NOMO-1 (cell line): ENCODE data around the gene DENND4A.
A peak's percentile ranks its signal among the peaks of the same experiment; 100 is the strongest.
"Not testable (repeated sequence)": the region's sequence is repeated elsewhere in the genome, so short reads cannot be mapped to it uniquely, and the experiment has no call there.

Experiments used
- DNase-seq, 2 experiments: peaks; one replicate each; lab custom pipeline; 2025; ENCODE audit not compliant: unreplicated experiment in 2 of 2; lab: John Stamatoyannopoulos, UW

The DENND4A gene

GRCh38 chr15:65819563-65819960 is 27.5 kb upstream of the DENND4A start:
- DNase-seq, result no peak

GRCh38 chr15:65818927-65819562 is 27.0 kb upstream of the DENND4A start:
- DNase-seq, result peak; percentile 53 to 98

GRCh38 chr15:65816441-65816840 is 24.3 kb upstream of the DENND4A start:
- DNase-seq, result no peak

- not testable (repeated sequence) for DNase-seq
Measured at GRCh38 chr15:65816008-65816407, 23.9 kb upstream of the DENND4A start.

GRCh38 chr15:65814271-65814670 is 22.2 kb upstream of the DENND4A start:
- DNase-seq, result not testable (repeated sequence)

GRCh38 chr15:65812916-65813315 is 20.8 kb upstream of the DENND4A start:
- DNase-seq, result no peak

GRCh38 chr15:65812467-65812866 is 20.4 kb upstream of the DENND4A start:
- DNase-seq, result no peak

GRCh38 chr15:65811835-65812234 is 19.7 kb upstream of the DENND4A start:
- DNase-seq, result no peak

GRCh38 chr15:65811011-65811733 is 19.1 kb upstream of the DENND4A start:
- DNase-seq, result not testable (repeated sequence)

GRCh38 chr15:65806397-65806796 is 14.3 kb upstream of the DENND4A start:
- no peak for DNase-seq

GRCh38 chr15:65805019-65805745 is 13.1 kb upstream of the DENND4A start:
- peak in 1 of 2 experiments; percentile 59 for DNase-seq

GRCh38 chr15:65804252-65804931 is 12.3 kb upstream of the DENND4A start:
- DNase-seq, result peak; percentile 71 to 90

GRCh38 chr15:65801229-65801805 is 9.2 kb upstream of the DENND4A start:
- DNase-seq, result peak in 1 of 2 experiments; percentile 49

- peak in 1 of 2 experiments; percentile 14 for DNase-seq
Measured at GRCh38 chr15:65796610-65797078, 4.6 kb upstream of the DENND4A start.

GRCh38 chr15:65795663-65796216 is 3.6 kb upstream of the DENND4A start:
- no peak for DNase-seq

- DNase-seq, result no peak
Measured at GRCh38 chr15:65793818-65794104, 1.7 kb upstream of the DENND4A start.

- DNase-seq, result no peak
Measured at GRCh38 chr15:65792988-65793817, 1.1 kb upstream of the DENND4A start.

GRCh38 chr15:65791335-65792137 is 557 bp downstream of the DENND4A start:
- DNase-seq, result no peak
